Spleen (tissue), 11 donors: ENCODE data around the gene PHF21B. TPM values are rescaled to one million over a fixed set of nuclear protein-coding genes. Genes with fewer than 3 reads are reported as not detected.

Experiments used
- DNase-seq: peaks from one replicate; pipeline ENCODE4 v3.0.0-alpha.2; 2020
- H3K27ac ChIP-seq, 8 donors: fragments of 200-600 bp; sonication (generic) in 7 of 8; 1 replicate in 4 of 8; 2 replicates in 4 of 8; pipeline versions ENCODE4 v1.5.0 to v1.8.0; 2016 to 2021; ENCODE audit warnings: inconsistent platforms in 4 of 8, mild to moderate bottlenecking in 4 of 8, moderate library complexity in 1 of 8
- H3K27me3 ChIP-seq, 7 donors: fragments of 200-600 bp; sonication (generic) in 6 of 7; replicated peaks in 1 of 7; 1 replicate in 4 of 7; 2 replicates in 3 of 7; pipeline versions ENCODE4 v1.5.0 to v1.8.0; 2016 to 2021; ENCODE audit warnings: inconsistent platforms in 3 of 7, mild to moderate bottlenecking in 1 of 7
- H3K36me3 ChIP-seq, 6 donors: fragments of 200-600 bp; sonication (generic) in 5 of 6; 1 replicate in 4 of 6; 2 replicates in 2 of 6; pipeline versions ENCODE4 v1.5.0 to v1.8.0; 2016 to 2021; ENCODE audit warnings: inconsistent platforms in 2 of 6
- H3K4me1 ChIP-seq, 6 donors: fragments of 200-600 bp; sonication (generic) in 5 of 6; 1 replicate in 3 of 6; 2 replicates in 3 of 6; pipeline versions ENCODE4 v1.5.0 to v1.8.0; 2016 to 2021; ENCODE audit warnings: inconsistent platforms in 3 of 6
- H3K4me3 ChIP-seq, 8 donors: fragments of 200-600 bp; sonication (generic) in 7 of 8; 1 replicate in 4 of 8; 2 replicates in 4 of 8; pipeline versions ENCODE4 v1.5.0 to v1.8.0; 2016 to 2021; ENCODE audit warnings: inconsistent platforms in 4 of 8, mild to moderate bottlenecking in 4 of 8, moderate library complexity in 2 of 8
- H3K9me3 ChIP-seq, 8 donors: fragments of 200-600 bp; sonication (generic) in 7 of 8; 1 replicate in 4 of 8; 2 replicates in 4 of 8; pipeline versions ENCODE4 v1.5.0 to v1.8.0; 2016 to 2021; ENCODE audit warnings: inconsistent platforms in 4 of 8
- CTCF ChIP-seq, 11 experiments: fragments of 200-600 bp in 7 of 11; fragments of 450-650 bp in 4 of 11; sonication (generic) in 4 of 11; IDR thresholded peaks in 8 of 11; conservative IDR thresholded peaks in 3 of 11; 1 replicate in 7 of 11; 2 replicates in 4 of 11; pipeline versions ENCODE4 v1.4.0 to v1.8.0; 2016 to 2021; ENCODE audit warnings: antibody characterized with exemption in 11 of 11, inconsistent platforms in 4 of 11, mild to moderate bottlenecking in 1 of 11
- POLR2A ChIP-seq, 3 donors: fragments of 450-650 bp; IDR thresholded peaks; one replicate each; pipeline ENCODE4 v1.5.1; 2017; ENCODE audit warnings: antibody characterized with exemption in 3 of 3, mild to moderate bottlenecking in 1 of 3
- POLR2AphosphoS5 ChIP-seq, 3 donors: sonication (generic); formaldehyde crosslinking; IDR thresholded peaks; one replicate each; pipeline ENCODE4 v1.5.1; 2017; ENCODE audit warnings: antibody characterized with exemption in 3 of 3
- WGBS, 5 donors: extraction: QIAGEN DNeasy Blood & Tissue Kit in 3 of 5; methylation state at CpG; one replicate each; pipeline versions ENCODE4 v1.1.5 to v1.1.7; 2013 to 2018; 5-methylcytosine and 5-hydroxymethylcytosine counted together
- intact Hi-C: fragments of 100-400 bp; cut with DNase I; formaldehyde crosslinking; loops from one replicate; pipeline ENCODE4 v1.15.0; 2023; ENCODE audit warnings: low total_unique reads
- polyA plus RNA-seq, 3 donors: library from polyadenylated mRNA; stranded (reverse); fragments of 200-250 nt; gene quantifications; one replicate each; pipeline ENCODE4 v1.2.1, GENCODE V29; 2013
- total RNA-seq, 7 donors: library from RNA; depleted of rRNA in 3 of 7; stranded (reverse); fragments of >200 nt in 3 of 7; fragmentation: NEBNext Ultra II Directional in 4 of 7; extraction: Animal tissue kit (Norgen Biotek cat#: 25700) in 4 of 7; gene quantifications; one replicate each; pipeline versions ENCODE4 v1.1.0 to v1.2.1, GENCODE V29; 2016 to 2021
- donor health status: healthy with polysubstance abuse.
- donor health status: DM: no; HTN: no; CAD: no; lungs with moderate emphysema.
- donor health status: DM: no; HTN: no; CAD: no.
- donor health status: Bipolar disorder and iron deficiency.
- donor health status: healthy.
- donor health status: DM: no; HTN: no; CAD: no.
- donor health status: DM: yes; HTN: yes; CAD: no.

PHF21B gene
- total and polyA plus RNA-seq, 10 donors: 0.03 to 0.46 (median 0.09) TPM; not detected in 4

GRCh38 chr22:44920183-44920582 is 89.6 kb downstream of the PHF21B start:
- intact Hi-C loops: no loop called here
- H3K4me1 ChIP-seq: no peaks in the 10 kb centered on the region
- no peaks in the 10 kb centered on the region for H3K36me3 ChIP-seq
- 83 to 91% (median 90%) methylated on average over 14 of the region's 14 CpGs for WGBS, 5 donors
- H3K27ac ChIP-seq: no peak overlapping the region
- peaks cover 0 to 13% (median 4%) of the 10 kb centered on the region in 8 donors for H3K9me3 ChIP-seq
- peak; percentile 32 for DNase-seq
- TF ChIP-seq POLR2A (IDR thresholded peaks at IDR 0.05) (no peak), POLR2AphosphoS5 (IDR thresholded peaks at IDR 0.05) (no peak), CTCF (IDR thresholded peaks at IDR 0.05 in 8 of 11, conservative IDR thresholded peaks at IDR 0.05 in 3 of 11) (no peak)
- no peaks in the 10 kb centered on the region for H3K27me3 ChIP-seq
- H3K4me3 ChIP-seq: no peak overlapping the region

GRCh38 chr22:44919691-44920090 is 90.1 kb downstream of the PHF21B start:
- no peak for TF ChIP-seq POLR2A (IDR thresholded peaks at IDR 0.05)
- TF ChIP-seq POLR2AphosphoS5 (IDR thresholded peaks at IDR 0.05): no peak
- TF ChIP-seq CTCF (IDR thresholded peaks at IDR 0.05 in 8 of 11, conservative IDR thresholded peaks at IDR 0.05 in 3 of 11): no peak
- peak; percentile 34 for DNase-seq
- 73 to 90% (median 89%) methylated on average over 3 to 10 of the region's 10 CpGs for WGBS, 5 donors

GRCh38 chr22:44918925-44919392 is 90.8 kb downstream of the PHF21B start:
- WGBS, 5 donors: 86 to 94% (median 88%) methylated on average over 8 of the region's 8 CpGs
- DNase-seq: peak; percentile 59
- Histone ChIP-seq H3K36me3 (no peaks in the 10 kb centered on the region), H3K4me3 (no peak overlapping the region), H3K27ac (no peak overlapping the region), H3K27me3 (peaks cover 0 to 5% (median 0%) of the 10 kb centered on the region in 7 donors), H3K4me1 (no peaks in the 10 kb centered on the region), H3K9me3 (peaks cover 0 to 5% (median 0%) of the 10 kb centered on the region in 8 donors)
- TF ChIP-seq CTCF (IDR thresholded peaks at IDR 0.05 in 8 of 11, conservative IDR thresholded peaks at IDR 0.05 in 3 of 11) (no peak), POLR2A (IDR thresholded peaks at IDR 0.05) (no peak), POLR2AphosphoS5 (IDR thresholded peaks at IDR 0.05) (no peak)
- intact Hi-C loops: no loop called here

More at GRCh38 chr22:44919691-44920090, 90.1 kb downstream of the PHF21B start:
- H3K27ac ChIP-seq: no peak overlapping the region
- H3K4me1 ChIP-seq: no peaks in the 10 kb centered on the region
- no peaks in the 10 kb centered on the region for H3K27me3 ChIP-seq
- intact Hi-C loops: no loop called here
- H3K36me3 ChIP-seq: no peaks in the 10 kb centered on the region
- H3K4me3 ChIP-seq: no peak overlapping the region
- peaks cover 0 to 12% (median 4%) of the 10 kb centered on the region in 8 donors for H3K9me3 ChIP-seq

GRCh38 chr22:44918166-44918924 is 91.5 kb downstream of the PHF21B start:
- WGBS, 5 donors: 83 to 89% (median 85%) methylated on average over 16 to 18 of the region's 18 CpGs
- peaks cover 0 to 10% (median 0%) of the 10 kb centered on the region in 7 donors for H3K27me3 ChIP-seq
- DNase-seq: peak; percentile 44

More at GRCh38 chr22:44918166-44918924, 91.5 kb downstream of the PHF21B start:
- Histone ChIP-seq H3K36me3 (no peaks in the 10 kb centered on the region), H3K27ac (no peak overlapping the region), H3K9me3 (no peaks in the 10 kb centered on the region), H3K4me1 (no peaks in the 10 kb centered on the region), H3K4me3 (no peak overlapping the region)
- TF ChIP-seq POLR2AphosphoS5 (IDR thresholded peaks at IDR 0.05): no peak
- TF ChIP-seq CTCF (IDR thresholded peaks at IDR 0.05 in 8 of 11, conservative IDR thresholded peaks at IDR 0.05 in 3 of 11): no peak
- TF ChIP-seq POLR2A (IDR thresholded peaks at IDR 0.05): no peak
- intact Hi-C loops: no loop called here
